DND-41 (cell line): ENCODE data around the gene PNCK.

Experiments used
- ATAC-seq: fragments of 200-7000 bp; cut with Tn5 transposase; 3 replicates; pipeline ENCODE4 v1.9.1; 2021; ENCODE audit warnings: low read depth; ENCODE audit not compliant: insufficient read depth
- DNase-seq: peaks from one replicate; pipeline ENCODE4 v3.0.0-alpha.2; 2020
- H2AFZ ChIP-seq: 2 replicates; pipeline ENCODE4 v1.6.0; 2012; ENCODE audit warnings: low read depth, low read length
- H3K27ac ChIP-seq: 2 replicates; pipeline ENCODE4 v1.5.1; 2012; ENCODE audit warnings: low read length, inconsistent platforms
- H3K27me3 ChIP-seq: fragments of 200-600 bp; sonication (generic); 2 replicates; pipeline ENCODE4 v1.6.0; 2012; ENCODE audit warnings: low read length, mild to moderate bottlenecking, inconsistent platforms; ENCODE audit not compliant: insufficient read depth, poor library complexity
- H3K36me3 ChIP-seq: 2 replicates; pipeline ENCODE4 v1.5.1; 2012; ENCODE audit warnings: low read length, inconsistent platforms; ENCODE audit not compliant: insufficient read depth
- H3K4me1 ChIP-seq: 2 replicates; pipeline ENCODE4 v1.5.1; 2012; ENCODE audit warnings: mild to moderate bottlenecking, low read length; ENCODE audit not compliant: insufficient read depth
- H3K4me2 ChIP-seq: 2 replicates; pipeline ENCODE4 v1.6.0; 2012; ENCODE audit warnings: mild to moderate bottlenecking, moderate library complexity, low read length, inconsistent platforms; ENCODE audit not compliant: insufficient read depth
- H3K4me3 ChIP-seq, 2 experiments: fragments of 200-600 bp in 1 of 2; shearing (Covaris generic) in 1 of 2; 2 replicates each; pipeline ENCODE4 v1.5.1; 2012 to 2016; ENCODE audit warnings: inconsistent platforms in 2 of 2, low read length in 2 of 2, mild to moderate bottlenecking in 2 of 2, low read depth in 1 of 2, moderate library complexity in 1 of 2
- H3K79me2 ChIP-seq: 2 replicates; pipeline ENCODE4 v1.6.0; 2012; ENCODE audit warnings: low read length, inconsistent platforms; ENCODE audit not compliant: insufficient read depth
- H3K9ac ChIP-seq: 2 replicates; pipeline ENCODE4 v1.6.0; 2012; ENCODE audit warnings: low read depth, mild to moderate bottlenecking, inconsistent platforms, low read length, moderate library complexity
- H3K9me3 ChIP-seq: 2 replicates; pipeline ENCODE4 v1.5.1; 2012; ENCODE audit warnings: low read length, moderate library complexity, mild to moderate bottlenecking, inconsistent platforms; ENCODE audit not compliant: insufficient read depth, severe bottlenecking
- H4K20me1 ChIP-seq: 2 replicates; pipeline ENCODE4 v1.6.0; 2012; ENCODE audit warnings: low read length; ENCODE audit not compliant: insufficient read depth
- CTCF ChIP-seq: IDR thresholded peaks from 2 replicates; pipeline ENCODE4 v1.5.1; 2012; ENCODE audit warnings: borderline replicate concordance, low read length, moderate library complexity, mild to moderate bottlenecking; ENCODE audit not compliant: poor library complexity, severe bottlenecking; ENCODE audit errors: extremely low read depth
- EZH2 ChIP-seq: IDR thresholded peaks from 3 replicates; pipeline ENCODE4 v1.6.1; 2012; ENCODE audit warnings: borderline replicate concordance, low read depth, mild to moderate bottlenecking, moderate library complexity, low read length, inconsistent platforms; ENCODE audit not compliant: severe bottlenecking

The PNCK gene

GRCh38 chrX:153638436-153639176 lies 35.0 kb downstream of the PNCK start:
- DNase-seq (peak; percentile 24), ATAC-seq (peak; percentile 53)
- Histone ChIP-seq H3K4me3 (no peak overlapping the region), H3K9me3 (no peaks in the 10 kb centered on the region), H4K20me1 (no peaks in the 10 kb centered on the region), H3K9ac (no peak overlapping the region), H2AFZ (no peak overlapping the region), H3K27me3 (no peaks in the 10 kb centered on the region), H3K4me1 (peaks cover 6% of the 10 kb centered on the region), H3K4me2 (no peak overlapping the region), H3K79me2 (no peaks in the 10 kb centered on the region), H3K27ac (no peak overlapping the region), H3K36me3 (no peaks in the 10 kb centered on the region)
- TF ChIP-seq CTCF = no peak
- no peak for TF ChIP-seq EZH2

GRCh38 chrX:153638041-153638371 lies 35.6 kb downstream of the PNCK start:
- DNase-seq (no peak), ATAC-seq (no peak)
- Histone ChIP-seq H3K79me2 (no peaks in the 10 kb centered on the region), H3K9ac (no peak overlapping the region), H3K27ac (no peak overlapping the region), H3K9me3 (no peaks in the 10 kb centered on the region), H3K4me3 (no peak overlapping the region), H2AFZ (no peak overlapping the region), H3K4me2 (no peak overlapping the region), H3K4me1 (peaks cover 5% of the 10 kb centered on the region), H3K36me3 (no peaks in the 10 kb centered on the region), H3K27me3 (no peaks in the 10 kb centered on the region), H4K20me1 (no peaks in the 10 kb centered on the region)
- no peak for TF ChIP-seq CTCF
- TF ChIP-seq EZH2 = no peak

GRCh38 chrX:153637121-153638040 lies 36.2 kb downstream of the PNCK start:
- no peak overlapping the region for H3K4me3 ChIP-seq
- no peak overlapping the region for H3K4me2 ChIP-seq
- H3K36me3 ChIP-seq = no peaks in the 10 kb centered on the region
- no peak overlapping the region for H2AFZ ChIP-seq
- H3K27me3 ChIP-seq = no peaks in the 10 kb centered on the region
- H3K27ac ChIP-seq = no peak overlapping the region
- H3K9me3 ChIP-seq = no peaks in the 10 kb centered on the region
- no peaks in the 10 kb centered on the region for H4K20me1 ChIP-seq
- ATAC-seq = no peak
- H3K79me2 ChIP-seq = no peaks in the 10 kb centered on the region
- H3K4me1 ChIP-seq = no peaks in the 10 kb centered on the region
- no peak overlapping the region for H3K9ac ChIP-seq
- no peak for DNase-seq
- TF ChIP-seq EZH2 (no peak), CTCF (no peak)
